H9 (cell line): ENCODE results near the gene CRACR2A. TPM values are rescaled to one million over a fixed set of nuclear protein-coding genes. Genes with fewer than 3 reads are reported as not detected.

Experiments
- DNase-seq: peaks from one replicate; pipeline ENCODE4 v3.0.0-alpha.2; 2017
- H2AFZ ChIP-seq: one replicate; pipeline ENCODE4 v1.6.1; 2013; ENCODE audit warnings: mild to moderate bottlenecking, low read length, control low read depth, moderate library complexity
- H2AK5ac ChIP-seq: 2 replicates; pipeline ENCODE4 v1.6.1; 2013; ENCODE audit warnings: low read length, control low read depth, mixed read lengths; ENCODE audit not compliant: insufficient read length
- H2BK120ac ChIP-seq: one replicate; pipeline ENCODE4 v1.6.1; 2013; ENCODE audit warnings: low read depth, mild to moderate bottlenecking, low read length, control low read depth, inconsistent platforms; ENCODE audit not compliant: poor library complexity, severe bottlenecking
- H2BK12ac ChIP-seq: 2 replicates; pipeline ENCODE4 v1.6.1; 2013; ENCODE audit warnings: low read length, control low read depth, mixed read lengths, low read depth; ENCODE audit not compliant: insufficient read length
- H2BK15ac ChIP-seq: 2 replicates; pipeline ENCODE4 v1.6.1; 2013; ENCODE audit warnings: low read depth, low read length, control low read depth
- H2BK20ac ChIP-seq: one replicate; pipeline ENCODE4 v1.6.1; 2013; ENCODE audit warnings: low read depth, mild to moderate bottlenecking, low read length, control low read depth, inconsistent platforms; ENCODE audit not compliant: poor library complexity, severe bottlenecking
- H2BK5ac ChIP-seq: 2 replicates; pipeline ENCODE4 v1.6.1; 2013; ENCODE audit warnings: low read length, control low read depth, mixed read lengths; ENCODE audit not compliant: insufficient read length
- H3K14ac ChIP-seq: 2 replicates; pipeline ENCODE4 v1.6.1; 2013; ENCODE audit warnings: low read length, control low read depth; ENCODE audit not compliant: insufficient read depth
- H3K18ac ChIP-seq: 2 replicates; pipeline ENCODE4 v1.6.1; 2013; ENCODE audit warnings: low read depth, mild to moderate bottlenecking, mixed read lengths, low read length, control low read depth; ENCODE audit not compliant: insufficient read length
- H3K23ac ChIP-seq: 2 replicates; pipeline ENCODE4 v1.6.1; 2013; ENCODE audit warnings: low read length, control low read depth, mixed read lengths, low read depth; ENCODE audit not compliant: insufficient read length
- H3K23me2 ChIP-seq: 2 replicates; pipeline ENCODE4 v1.6.1; 2013; ENCODE audit warnings: low read depth, mild to moderate bottlenecking, mixed read lengths, low read length, control low read depth; ENCODE audit not compliant: insufficient read length, poor library complexity, severe bottlenecking
- H3K27ac ChIP-seq: 2 replicates; pipeline ENCODE4 v1.5.1; 2013; ENCODE audit warnings: low read length, control low read depth, mixed read lengths, low read depth; ENCODE audit not compliant: insufficient read length
- H3K27me3 ChIP-seq: 2 replicates; pipeline ENCODE4 v1.6.1; 2013; ENCODE audit warnings: low read length, control low read depth, inconsistent platforms; ENCODE audit not compliant: insufficient read depth
- H3K4ac ChIP-seq: 2 replicates; pipeline ENCODE4 v1.6.1; 2013; ENCODE audit warnings: low read depth, mild to moderate bottlenecking, control low read depth, inconsistent platforms, low read length, moderate library complexity
- H3K4me1 ChIP-seq: 2 replicates; pipeline ENCODE4 v1.6.1; 2013; ENCODE audit warnings: low read length, control low read depth, inconsistent platforms; ENCODE audit not compliant: insufficient read depth
- H3K4me2 ChIP-seq: 2 replicates; pipeline ENCODE4 v1.6.1; 2013; ENCODE audit warnings: low read length, control low read depth, mixed read lengths; ENCODE audit not compliant: insufficient read length, insufficient read depth
- H3K56ac ChIP-seq: 2 replicates; pipeline ENCODE4 v1.6.1; 2013; ENCODE audit warnings: low read depth, mild to moderate bottlenecking, mixed read lengths, low read length, control low read depth; ENCODE audit not compliant: insufficient read length
- H3K79me1 ChIP-seq: 2 replicates; pipeline ENCODE4 v1.6.1; 2013; ENCODE audit warnings: low read depth, mild to moderate bottlenecking, moderate library complexity, low read length, control low read depth, inconsistent platforms; ENCODE audit not compliant: insufficient read depth, poor library complexity, severe bottlenecking
- H3K79me2 ChIP-seq: 2 replicates; pipeline ENCODE4 v1.6.1; 2013; ENCODE audit warnings: low read length, control low read depth, inconsistent platforms; ENCODE audit not compliant: insufficient read depth
- H3K9ac ChIP-seq: 2 replicates; pipeline ENCODE4 v1.6.1; 2013; ENCODE audit warnings: low read length, control low read depth, mixed read lengths; ENCODE audit not compliant: insufficient read length; ENCODE audit errors: extremely low read depth
- H3K9me3 ChIP-seq: one replicate; pipeline ENCODE4 v1.6.1; 2013; ENCODE audit warnings: low read depth, low read length, inconsistent platforms; ENCODE audit not compliant: control insufficient read depth
- H3T11ph ChIP-seq: one replicate; pipeline ENCODE4 v1.6.1; 2013; ENCODE audit warnings: mild to moderate bottlenecking, low read length, control low read depth, inconsistent platforms
- H4K20me1 ChIP-seq: one replicate; pipeline ENCODE4 v1.6.1; 2013; ENCODE audit not compliant: control insufficient read depth, insufficient read length, insufficient read depth
- H4K5ac ChIP-seq: 2 replicates; pipeline ENCODE4 v1.6.1; 2013; ENCODE audit warnings: low read depth, mild to moderate bottlenecking, mixed read lengths, low read length, control low read depth; ENCODE audit not compliant: insufficient read length
- H4K8ac ChIP-seq: replicated peaks from 2 replicates; pipeline ENCODE4 v1.6.1; 2013; ENCODE audit warnings: low read length, control low read depth, mixed read lengths, low read depth; ENCODE audit not compliant: insufficient read length
- H4K91ac ChIP-seq: 2 replicates; pipeline ENCODE4 v1.6.1; 2013; ENCODE audit warnings: low read depth, mild to moderate bottlenecking, moderate library complexity, mixed read lengths, low read length, control low read depth; ENCODE audit not compliant: insufficient read length
- H3K27ac Mint-ChIP-seq, 3 experiments: 2 replicates in 2 of 3; 3 replicates in 1 of 3; pipeline ENCODE4 v1.8.0; 2020 to 2021; ENCODE audit warnings: mixed read lengths in 3 of 3, mild to moderate bottlenecking in 1 of 3, moderate library complexity in 1 of 3
- H3K27me3 Mint-ChIP-seq: 2 replicates; pipeline ENCODE4 v1.8.0; 2021; ENCODE audit warnings: low read depth, mild to moderate bottlenecking, moderate library complexity, mixed read lengths
- H3K36me3 Mint-ChIP-seq, 3 experiments: 2 replicates in 2 of 3; 3 replicates in 1 of 3; pipeline ENCODE4 v1.8.0; 2020 to 2021; ENCODE audit warnings: low read depth in 3 of 3, mixed read lengths in 3 of 3; ENCODE audit not compliant: insufficient read depth in 1 of 3
- H3K4me1 Mint-ChIP-seq, 2 experiments: 2 replicates each; pipeline ENCODE4 v1.8.0; 2020; ENCODE audit warnings: mixed read lengths in 2 of 2
- H3K4me3 Mint-ChIP-seq, 2 experiments: 2 replicates in 1 of 2; 3 replicates in 1 of 2; pipeline ENCODE4 v1.8.0; 2020 to 2021; ENCODE audit warnings: mild to moderate bottlenecking in 2 of 2, mixed read lengths in 2 of 2, moderate library complexity in 1 of 2
- H3K9me3 Mint-ChIP-seq, 2 experiments: 2 replicates in 1 of 2; 3 replicates in 1 of 2; pipeline ENCODE4 v1.8.0; 2020; ENCODE audit warnings: mild to moderate bottlenecking in 2 of 2, mixed read lengths in 2 of 2, moderate library complexity in 1 of 2
- CTCF ChIP-seq: fragments of 200-600 bp; sonication (generic); conservative IDR thresholded peaks from 3 replicates; pipeline ENCODE4 v1.8.0; 2021; ENCODE audit warnings: antibody characterized with exemption, mild to moderate bottlenecking
- WGBS: extraction: QIAGEN DNeasy Blood & Tissue Kit; methylation state at CpG from one replicate; pipeline ENCODE4 v1.1.7; 2013; ENCODE audit warnings: missing lambda C conversion rate, low lambda C conversion rate, mixed read lengths; ENCODE audit not compliant: insufficient read length; ENCODE audit errors: extremely low coverage; 5-methylcytosine and 5-hydroxymethylcytosine counted together
- total RNA-seq: library from RNA; stranded (reverse); gene quantifications from 2 replicates; pipeline ENCODE4 v1.2.1, GENCODE V29; 2021

CRACR2A gene
- total RNA-seq, 1 experiment from 2014 or later = 2.0 TPM

GRCh38 chr12:3594966-3595365 is 157.9 kb downstream of the CRACR2A start:
- no peak overlapping the region for H2AK5ac ChIP-seq
- H2BK120ac ChIP-seq = no peak overlapping the region
- H2BK12ac ChIP-seq = no peak overlapping the region
- H2BK15ac ChIP-seq = no peak overlapping the region
- Mint-ChIP-seq H3K27ac (no peak overlapping the region), H3K27me3 (peaks cover 32% of the 10 kb centered on the region), H3K4me1 (peaks cover 12 to 14% of the 10 kb centered on the region in 2 experiments), H3K9me3 (no peaks in the 10 kb centered on the region), H3K4me3 (no peak overlapping the region), H3K36me3 (no peaks in the 10 kb centered on the region)
- H4K8ac ChIP-seq = no peak overlapping the region
- H2BK5ac ChIP-seq = no peak overlapping the region
- H3K18ac ChIP-seq = no peak overlapping the region
- H3T11ph ChIP-seq = no peak overlapping the region
- no peak for TF ChIP-seq CTCF
- H3K79me2 ChIP-seq = no peaks in the 10 kb centered on the region
- no peaks in the 10 kb centered on the region for H3K27me3 ChIP-seq
- no peaks in the 10 kb centered on the region for H3K9me3 ChIP-seq
- H3K4ac ChIP-seq = no peak overlapping the region
- no peak overlapping the region for H3K56ac ChIP-seq
- H4K91ac ChIP-seq = no peak overlapping the region
- no peak overlapping the region for H3K23ac ChIP-seq
- no peak for DNase-seq
- H3K4me1 ChIP-seq = no peaks in the 10 kb centered on the region; the same call in 1 of the 2 replicates
- H2AFZ ChIP-seq = no peak overlapping the region
- H3K79me1 ChIP-seq = no peaks in the 10 kb centered on the region
- no peak overlapping the region for H2BK20ac ChIP-seq
- no peak overlapping the region for H4K5ac ChIP-seq
- no peak overlapping the region for H3K14ac ChIP-seq
- H3K4me2 ChIP-seq = no peak overlapping the region
- H3K9ac ChIP-seq = no peak overlapping the region
- H3K27ac ChIP-seq = no peak overlapping the region
- no peaks in the 10 kb centered on the region for H3K23me2 ChIP-seq
- WGBS = no CpG with 5 or more reads among the region's 2 CpGs
- no peaks in the 10 kb centered on the region for H4K20me1 ChIP-seq
